GM13977 (cell line): Measurements from ENCODE around the gene LRGUK.
"Not testable (repeated sequence)": the region's sequence is repeated elsewhere in the genome, so short reads cannot be mapped to it uniquely, and the experiment has no call there.

Experiments used
- DNase-seq: peaks from one replicate; pipeline ENCODE4 v3.0.0; 2012; ENCODE audit warnings: low spot score
- CTCF ChIP-seq: IDR thresholded peaks from 2 replicates; pipeline ENCODE4 v1.5.1; 2012; ENCODE audit warnings: mild to moderate bottlenecking, control low read depth; ENCODE audit not compliant: insufficient read depth; ENCODE audit errors: extremely low read depth, missing control alignments
- in situ Hi-C: fragments of 300-500 bp; cut with MboI; formaldehyde crosslinking; loops from one replicate; pipeline ENCODE4 v1.12.0; 2022; ENCODE audit warnings: low sequenced_read_pairs, low pct_unique_long_range_greater_than_20kb, mixed read lengths, inconsistent platforms; ENCODE audit not compliant: unreplicated experiment

The LRGUK gene

GRCh38 chr7:134210976-134211663 is 84.0 kb downstream of the LRGUK start:
- in situ Hi-C loops = no loop called here
- no peak for TF ChIP-seq CTCF
- no peak for DNase-seq

- in situ Hi-C loops = no loop called here
- no peak for TF ChIP-seq CTCF
- no peak for DNase-seq
These were observed 84.7 kb downstream of the LRGUK start for GRCh38 chr7:134211817-134212216.

- in situ Hi-C loops = no loop called here
These were observed 85.7 kb downstream of the LRGUK start for GRCh38 chr7:134212576-134213546.

GRCh38 chr7:134220236-134220635 is 93.1 kb downstream of the LRGUK start:
- in situ Hi-C loops = no loop called here
- DNase-seq = no peak
- no peak for TF ChIP-seq CTCF

More at GRCh38 chr7:134212576-134213546, 85.7 kb downstream of the LRGUK start:
- TF ChIP-seq CTCF = no peak
- DNase-seq = no peak

- DNase-seq, in situ Hi-C loops: not testable (repeated sequence)
These were observed 104.2 kb downstream of the LRGUK start for GRCh38 chr7:134231296-134231695.

- in situ Hi-C loops = no loop called here
- TF ChIP-seq CTCF = no peak
- DNase-seq = no peak
These were observed 107.1 kb downstream of the LRGUK start for GRCh38 chr7:134234216-134234615.

GRCh38 chr7:134245253-134245652 is 118.1 kb downstream of the LRGUK start:
- TF ChIP-seq CTCF = no peak
- in situ Hi-C loops = no loop called here

More at GRCh38 chr7:134245253-134245652, 118.1 kb downstream of the LRGUK start:
- DNase-seq = no peak
